GM23338 (cell line): Measurements from ENCODE around the gene TUSC1.

Experiments
- CREB1 ChIP-seq: fragments of 250-450 bp; sonication (Bioruptor Pico); IDR thresholded peaks from 2 replicates; pipeline ENCODE4 v1.5.0; 2020; ENCODE audit warnings: low read depth, mild to moderate bottlenecking, moderate library complexity
- CTCF ChIP-seq, 2 experiments: fragments of 200-600 bp in 1 of 2; sonication (generic) in 1 of 2; conservative IDR thresholded peaks; 2 replicates each; pipeline versions ENCODE4 v1.5.1 to v1.6.1; 2016 to 2017; ENCODE audit warnings: antibody characterized with exemption in 2 of 2, low read depth in 2 of 2, mild to moderate bottlenecking in 2 of 2, moderate library complexity in 1 of 2
- ETS1 ChIP-seq: IDR thresholded peaks from 2 replicates; pipeline ENCODE4 v1.6.1; 2016; ENCODE audit warnings: antibody characterized with exemption
- EZH2 ChIP-seq: fragments of 200-600 bp; sonication (generic); IDR thresholded peaks from one replicate; pipeline ENCODE4 v1.8.0; 2017; ENCODE audit warnings: antibody characterized with exemption, mild to moderate bottlenecking, low read depth; ENCODE audit not compliant: unreplicated experiment
- EZH2phosphoT487 ChIP-seq: fragments of 200-600 bp; sonication (generic); IDR thresholded peaks from one replicate; pipeline ENCODE4 v1.8.1; 2018; ENCODE audit warnings: antibody characterized with exemption; ENCODE audit not compliant: unreplicated experiment
- REST ChIP-seq: IDR thresholded peaks from one replicate; pipeline ENCODE4 v1.6.1; 2018; ENCODE audit warnings: antibody characterized with exemption; ENCODE audit not compliant: unreplicated experiment

- TF ChIP-seq EZH2 (no peak), REST (no peak), CREB1 (CRISPR knock-in tag) (no peak), CTCF (conservative IDR thresholded peaks at IDR 0.05; ENCODE audit: low read depth in 2 of 2) (peak; percentile 65 to 75), ETS1 (no peak), EZH2phosphoT487 (no peak)
Observed at GRCh38 chr9:25716220-25716872, 38.1 kb upstream of the TUSC1 start.
